AG09309 (cell line): ENCODE measurements around the gene TUBGCP6.

ENCODE experiments used
- DNase-seq: peaks from one replicate; pipeline ENCODE4 v3.0.0-alpha.2; 2010; ENCODE audit warnings: low read depth
- H3K4me3 ChIP-seq: 2 replicates; pipeline ENCODE4 v1.5.1; 2011; ENCODE audit warnings: mild to moderate bottlenecking, low read depth, low read length, moderate library complexity; ENCODE audit not compliant: control insufficient read depth
- TF ChIP-seq, protein P1 (sequence below): IDR thresholded peaks from 2 replicates; pipeline ENCODE4 v1.5.1; 2011; ENCODE audit warnings: mild to moderate bottlenecking, low read depth, low read length, inconsistent platforms; ENCODE audit not compliant: insufficient read depth, control insufficient read depth; ENCODE audit errors: missing control alignments

The TUBGCP6 gene

GRCh38 chr22:50225200-50225969 lies 19.4 kb downstream of the TUBGCP6 start:
- no peak for DNase-seq
- H3K4me3 ChIP-seq = no peak overlapping the region
- TF ChIP-seq, protein P1, sequence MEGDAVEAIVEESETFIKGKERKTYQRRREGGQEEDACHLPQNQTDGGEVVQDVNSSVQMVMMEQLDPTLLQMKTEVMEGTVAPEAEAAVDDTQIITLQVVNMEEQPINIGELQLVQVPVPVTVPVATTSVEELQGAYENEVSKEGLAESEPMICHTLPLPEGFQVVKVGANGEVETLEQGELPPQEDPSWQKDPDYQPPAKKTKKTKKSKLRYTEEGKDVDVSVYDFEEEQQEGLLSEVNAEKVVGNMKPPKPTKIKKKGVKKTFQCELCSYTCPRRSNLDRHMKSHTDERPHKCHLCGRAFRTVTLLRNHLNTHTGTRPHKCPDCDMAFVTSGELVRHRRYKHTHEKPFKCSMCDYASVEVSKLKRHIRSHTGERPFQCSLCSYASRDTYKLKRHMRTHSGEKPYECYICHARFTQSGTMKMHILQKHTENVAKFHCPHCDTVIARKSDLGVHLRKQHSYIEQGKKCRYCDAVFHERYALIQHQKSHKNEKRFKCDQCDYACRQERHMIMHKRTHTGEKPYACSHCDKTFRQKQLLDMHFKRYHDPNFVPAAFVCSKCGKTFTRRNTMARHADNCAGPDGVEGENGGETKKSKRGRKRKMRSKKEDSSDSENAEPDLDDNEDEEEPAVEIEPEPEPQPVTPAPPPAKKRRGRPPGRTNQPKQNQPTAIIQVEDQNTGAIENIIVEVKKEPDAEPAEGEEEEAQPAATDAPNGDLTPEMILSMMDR = no peak

GRCh38 chr22:50224071-50224470 lies 20.8 kb downstream of the TUBGCP6 start:
- TF ChIP-seq, protein P1 = no peak

DNA sequence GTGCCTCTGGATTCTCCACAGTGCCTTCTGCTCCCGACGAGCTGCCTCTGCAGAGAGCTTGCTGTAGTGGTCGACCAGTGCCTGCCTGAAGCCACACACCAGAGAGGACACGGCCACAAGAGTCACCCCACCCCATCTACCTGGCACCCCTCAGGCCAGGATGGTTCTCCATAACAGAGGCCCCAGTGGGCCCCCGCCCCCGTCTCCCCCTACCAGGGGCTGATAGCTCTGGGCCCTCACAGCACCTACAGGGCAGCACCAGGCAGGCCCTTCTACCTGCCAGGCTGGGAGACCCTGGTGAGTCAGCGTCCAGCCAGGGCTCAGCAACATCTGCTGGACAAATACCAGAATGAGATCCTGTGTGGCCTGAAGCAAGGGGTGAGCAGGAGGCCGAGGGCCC lies 22.3 kb downstream of the TUBGCP6 start:
- TF ChIP-seq, protein P1 = no peak
- no peak overlapping the region for H3K4me3 ChIP-seq
- DNase-seq = no peak

More at GRCh38 chr22:50224071-50224470, 20.8 kb downstream of the TUBGCP6 start:
- DNase-seq = no peak
- H3K4me3 ChIP-seq = no peak overlapping the region

- H3K4me3 ChIP-seq = no peak overlapping the region
- TF ChIP-seq, protein P1 = no peak
- no peak for DNase-seq
These were observed 23.2 kb downstream of the TUBGCP6 start for GRCh38 chr22:50221410-50222300.

- TF ChIP-seq, protein P1 = no peak
- no peak for DNase-seq
- no peak overlapping the region for H3K4me3 ChIP-seq
These were observed 24.0 kb downstream of the TUBGCP6 start for GRCh38 chr22:50220603-50221409.
